CD4-positive, alpha-beta T cell treated with Interleukin-1 beta for 1 hour (primary cell): Measurements from ENCODE around the gene CARF.
"Not testable (repeated sequence)": the region's sequence is repeated elsewhere in the genome, so short reads cannot be mapped to it uniquely, and the experiment has no call there.

Experiments
- DNase-seq, 2 donors: peaks; one replicate each; pipeline ENCODE4 v3.0.0-alpha.2; 2020 to 2022

The CARF gene

DNA sequence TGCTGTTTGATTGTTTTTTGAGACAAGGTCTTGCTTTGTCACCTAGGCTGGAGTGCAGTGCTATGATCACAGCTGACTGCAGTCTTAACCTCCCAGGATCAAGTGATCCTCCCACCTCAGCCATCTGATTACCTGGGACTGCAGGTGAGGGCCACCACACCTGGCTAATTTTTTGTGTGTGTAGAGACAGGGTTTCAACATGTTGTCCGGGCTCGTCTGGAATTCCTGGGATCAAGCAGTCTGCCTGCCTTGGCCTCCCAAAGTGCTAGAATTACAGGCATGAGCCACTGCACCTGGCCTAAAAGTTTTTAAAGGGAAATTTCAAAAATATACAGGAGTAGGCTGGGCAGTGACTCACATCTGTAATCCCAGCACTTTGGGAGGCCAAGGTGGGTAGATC, 22.4 kb downstream of the CARF start:
- DNase-seq, result no peak

GRCh38 chr2:202938960-202939359, 26.9 kb downstream of the CARF start:
- DNase-seq, result no peak

GRCh38 chr2:202941771-202942170, 29.7 kb downstream of the CARF start:
- DNase-seq, result no peak

DNA sequence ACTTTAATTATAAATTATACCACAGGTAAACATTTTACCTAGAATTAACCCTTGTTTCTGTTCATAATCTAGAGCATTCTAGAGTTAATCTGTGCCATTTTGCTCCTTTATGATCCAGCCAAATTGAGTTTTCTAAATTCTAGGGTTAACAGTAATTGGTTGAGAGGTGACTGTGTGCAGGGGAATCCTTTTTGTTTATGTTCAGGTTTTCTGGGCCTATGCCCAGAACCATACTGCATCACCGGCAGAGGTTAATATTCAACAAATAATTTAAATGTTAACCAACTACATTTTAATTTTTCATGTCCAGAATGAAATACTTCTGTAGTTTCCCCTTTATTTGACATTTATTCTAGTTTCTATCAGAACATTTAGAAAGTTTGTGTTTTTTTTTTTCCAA, 32.3 kb downstream of the CARF start:
- DNase-seq, result no peak

DNA sequence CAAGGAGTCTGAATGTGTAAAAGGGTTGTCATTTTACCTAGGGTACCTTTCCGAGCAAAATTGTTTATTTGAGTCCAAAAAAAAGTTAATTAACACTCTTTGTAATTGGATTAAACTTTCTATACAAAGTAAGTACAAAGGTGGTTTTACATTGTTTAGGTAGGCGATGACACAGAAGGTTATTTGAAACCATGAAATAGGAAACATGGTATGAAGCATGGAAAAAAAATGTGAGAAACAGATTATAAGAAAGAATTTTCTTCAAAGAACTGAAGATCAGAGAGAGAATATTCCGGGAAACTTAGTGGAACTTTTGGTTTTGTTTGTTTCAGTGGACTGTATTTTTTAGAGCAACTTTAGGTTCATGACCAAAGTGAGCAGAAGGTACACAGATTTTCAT, 32.7 kb downstream of the CARF start:
- no peak for DNase-seq

- no peak for DNase-seq
Observed at GRCh38 chr2:202945497-202945896, 33.4 kb downstream of the CARF start.

GRCh38 chr2:202949333-202949732, 37.3 kb downstream of the CARF start:
- not testable (repeated sequence) for DNase-seq

- peak in 1 of 2 donors; percentile 3 for DNase-seq
Observed at GRCh38 chr2:202950592-202950991, 38.5 kb downstream of the CARF start.

- no peak for DNase-seq
Observed at GRCh38 chr2:202960524-202960923, 48.4 kb downstream of the CARF start.

DNA sequence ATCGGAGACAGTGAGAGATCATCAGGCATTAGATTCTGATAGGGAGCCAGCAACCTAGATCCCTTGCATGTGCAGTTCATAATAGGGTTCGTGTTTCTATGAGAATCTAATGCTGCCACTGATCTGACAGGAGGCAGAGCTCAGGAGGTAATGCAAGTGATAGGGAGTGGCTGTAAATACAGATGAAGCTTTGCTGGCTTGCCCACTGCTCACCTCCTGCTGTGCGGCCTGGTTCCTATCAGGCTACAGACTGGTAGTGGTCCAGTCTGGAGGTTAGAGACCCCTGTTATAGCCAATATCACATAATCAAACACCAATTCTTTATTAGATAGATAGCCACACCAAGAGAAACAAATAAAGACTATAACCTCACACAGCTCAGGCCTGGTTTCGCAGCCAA, 51.6 kb downstream of the CARF start:
- DNase-seq, result no peak

DNA sequence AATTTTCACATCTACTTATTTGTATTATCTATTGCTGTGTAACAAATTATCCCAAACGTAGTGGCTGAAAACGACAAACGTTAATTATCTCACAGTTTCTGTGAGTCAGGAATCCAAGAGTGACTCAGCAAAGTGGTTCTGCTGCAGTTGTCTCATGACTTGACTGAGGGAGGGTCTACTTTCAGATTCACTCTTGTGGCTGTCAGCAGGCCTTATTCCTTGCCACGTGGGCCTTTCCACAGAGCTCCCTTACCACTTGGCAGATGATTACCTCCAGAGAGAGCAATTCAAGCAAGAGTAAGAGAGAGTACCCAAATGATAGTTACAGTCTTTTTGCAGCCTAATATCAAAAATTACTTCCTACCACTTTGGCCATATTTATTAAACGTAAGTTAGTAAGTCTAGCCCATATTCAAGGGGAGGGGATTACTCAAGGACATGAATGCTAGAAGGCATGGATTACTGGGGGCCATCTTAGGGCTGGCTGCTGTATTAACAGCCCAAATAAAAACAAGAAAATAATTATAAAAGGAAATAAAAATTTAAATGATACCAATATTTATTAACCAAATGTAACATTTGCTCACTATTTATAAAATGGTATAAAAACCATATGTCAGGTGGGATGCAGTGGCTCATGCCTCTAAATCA, 53.9 kb downstream of the CARF start:
- peak in 1 of 2 donors; percentile 9 for DNase-seq

DNA sequence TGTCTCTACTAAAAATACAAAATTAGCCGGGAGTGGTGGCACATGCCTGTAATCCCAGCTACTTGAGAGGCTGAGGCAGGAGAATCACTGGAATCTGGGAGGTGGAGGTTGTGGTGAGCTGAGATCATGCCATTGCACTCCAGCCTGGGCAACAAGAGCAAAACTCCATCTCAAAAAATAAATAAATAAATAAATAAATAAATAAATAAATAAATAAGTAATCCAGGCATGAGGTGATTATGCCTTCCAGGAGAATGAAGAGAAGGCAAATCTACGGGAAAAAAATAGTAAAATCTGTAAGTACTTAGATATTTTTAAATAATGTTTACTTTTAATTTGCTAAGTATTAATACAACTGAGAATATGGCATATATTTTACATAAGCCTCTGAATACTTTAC, 57.3 kb downstream of the CARF start:
- not testable (repeated sequence) for DNase-seq

- no peak for DNase-seq
Observed at GRCh38 chr2:202976809-202977208, 64.7 kb downstream of the CARF start.

- DNase-seq, result no peak
Observed at GRCh38 chr2:202982779-202983491, 70.9 kb downstream of the CARF start.

GRCh38 chr2:202989749-202990148, 77.7 kb downstream of the CARF start:
- no peak for DNase-seq

DNA sequence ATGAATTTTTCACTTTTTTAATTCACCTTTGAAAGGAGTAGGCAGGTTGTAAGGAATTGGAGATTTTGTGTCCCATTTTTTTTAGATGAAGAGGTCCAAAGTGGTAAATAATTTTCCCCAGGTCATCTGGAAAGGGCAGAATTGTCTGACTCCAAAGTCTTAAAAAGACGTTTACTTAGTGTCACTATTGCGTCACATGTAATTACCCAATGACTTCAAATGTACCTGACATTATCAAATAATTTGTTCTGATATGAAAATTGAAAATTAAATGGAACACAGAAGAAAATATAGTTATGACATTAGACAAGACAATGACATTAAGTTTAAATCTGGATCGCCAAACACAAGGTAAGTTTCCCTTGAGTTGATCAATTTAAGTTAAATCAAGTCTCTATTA, 78.4 kb downstream of the CARF start:
- DNase-seq, result no peak

GRCh38 chr2:202997113-202997512, 85.0 kb downstream of the CARF start:
- peak in 1 of 2 donors; percentile 5 for DNase-seq

DNA sequence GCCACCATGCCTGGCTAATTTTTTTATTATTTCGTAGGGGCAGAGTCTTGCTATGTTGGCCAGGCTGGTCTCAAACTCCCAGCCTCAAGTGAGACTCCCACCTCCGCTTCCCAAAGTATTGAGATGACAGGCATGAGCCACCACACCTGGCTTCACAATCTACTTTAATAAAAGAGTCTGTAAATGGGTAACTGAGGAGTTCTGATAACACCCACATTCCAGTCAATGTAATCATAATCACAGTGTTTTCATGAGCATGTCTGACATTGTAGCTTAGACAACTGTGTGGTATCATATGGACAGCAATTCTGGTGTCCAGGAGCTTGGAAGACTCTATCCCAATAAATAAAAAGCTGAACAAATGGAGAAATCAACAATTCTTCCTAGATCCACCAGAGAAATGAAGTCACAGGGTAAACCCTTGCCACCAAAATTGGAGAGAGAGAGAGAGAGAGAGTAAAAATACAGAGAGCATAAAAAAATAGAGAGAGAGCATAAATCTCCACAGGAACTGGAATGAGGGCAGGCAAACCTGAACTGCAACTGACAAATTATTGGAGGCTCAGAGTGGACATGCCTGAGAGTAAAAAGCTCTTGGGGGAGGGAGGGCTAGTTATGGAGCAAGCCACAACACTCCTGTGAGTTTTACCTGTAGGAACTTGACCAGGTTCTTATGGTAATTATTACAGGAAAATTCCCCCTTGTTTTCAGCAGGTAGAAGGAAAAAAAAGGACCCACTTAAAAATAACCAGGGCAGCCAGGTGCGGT, 90.2 kb downstream of the CARF start:
- no peak for DNase-seq

- DNase-seq, result no peak
Observed at GRCh38 chr2:203003716-203004115, 91.6 kb downstream of the CARF start.

DNA sequence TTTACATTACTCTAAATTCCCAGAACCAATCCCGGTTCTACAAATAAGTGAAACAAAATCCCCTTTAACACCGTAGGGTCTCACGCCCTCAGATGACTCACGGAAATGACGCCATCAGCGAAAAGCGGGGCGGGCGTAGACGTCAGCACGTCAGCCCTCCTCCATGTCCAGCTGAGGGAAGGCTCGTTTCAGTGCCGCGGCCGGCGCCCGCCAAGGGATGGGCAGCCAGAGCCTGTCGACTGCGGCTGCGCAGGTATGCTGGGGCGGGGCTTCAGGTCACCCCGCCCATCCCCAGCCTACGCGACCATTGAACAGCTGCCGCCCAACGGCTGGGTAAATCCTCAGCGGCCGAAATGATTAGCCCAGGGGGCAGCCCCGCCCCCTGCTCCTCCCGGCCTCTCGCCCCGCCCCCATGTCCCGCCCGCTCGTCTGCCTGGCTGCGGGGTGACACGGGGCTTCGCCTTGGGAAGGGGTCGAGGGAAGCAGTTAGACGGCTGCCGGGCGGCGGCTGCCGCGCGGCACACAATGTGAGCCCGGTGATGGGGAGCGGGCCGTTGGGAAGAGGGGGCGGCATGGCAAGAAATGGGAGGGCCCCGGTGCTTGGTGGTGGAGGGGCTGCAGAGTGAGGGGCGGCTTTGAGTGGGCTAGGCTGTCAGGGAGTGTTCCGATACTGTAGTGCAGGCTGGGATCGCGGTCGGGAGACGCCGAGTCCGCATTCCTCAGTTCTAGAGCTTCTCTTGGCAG, 102.6 kb downstream of the CARF start, which contains the start of gene NBEAL1:
Gene NBEAL1, plus strand, starts transcription at position 420 of the 744 bp plus-strand sequence. CDS start 1,510 bp downstream, outside the sequence.
- DNase-seq, result peak; percentile 98 to 99

- no peak for DNase-seq
Observed at GRCh38 chr2:203016716-203017115, 104.6 kb downstream of the CARF start.

- DNase-seq, result no peak
Observed at GRCh38 chr2:203018181-203018580, 106.1 kb downstream of the CARF start.

- no peak for DNase-seq
Observed at GRCh38 chr2:203019142-203019541, 107.1 kb downstream of the CARF start.
